HEK293 (cell line): ENCODE measurements around the gene PCSK6.

Source experiments
- CTCF ChIA-PET: fragments of 350-600 bp; formaldehyde crosslinking; extraction: SDS; loops from one replicate; lab custom pipeline; 2021; ENCODE audit warnings: antibody characterized with exemption; lab: Yijun Ruan, JAX
- POLR2A ChIA-PET: fragments of 300-600 bp; formaldehyde crosslinking; extraction: SDS; loops from one replicate; lab custom pipeline; 2020; ENCODE audit warnings: antibody characterized with exemption, inconsistent platforms; lab: Yijun Ruan, JAX
- H3K27ac ChIP-seq: fragments of 200-500 bp; sonication (Bioruptor generic); 2 replicates; pipeline ENCODE4 v1.5.1; 2014; ENCODE audit warnings: low read depth, low read length, control low read depth, inconsistent platforms; ENCODE audit errors: extremely low read depth
- H3K36me3 ChIP-seq, 2 experiments: fragments of 200-500 bp in 1 of 2; sonication (Bioruptor generic) in 1 of 2; 1 replicate in 1 of 2; 2 replicates in 1 of 2; pipeline ENCODE4 v1.5.1; 2014 to 2017; ENCODE audit warnings: inconsistent platforms in 2 of 2, low read length in 2 of 2; ENCODE audit not compliant: control insufficient read depth in 2 of 2, insufficient read depth in 1 of 2
- H3K4me1 ChIP-seq: fragments of 200-500 bp; sonication (Bioruptor generic); 2 replicates; pipeline ENCODE4 v1.5.1; 2014; ENCODE audit warnings: mild to moderate bottlenecking, low read length, inconsistent platforms; ENCODE audit not compliant: control insufficient read depth, insufficient read depth
- H3K4me3 ChIP-seq: 2 replicates; pipeline ENCODE4 v1.5.1; 2011; ENCODE audit warnings: low read depth, mild to moderate bottlenecking, control low read depth, low read length, moderate library complexity
- H3K9me3 ChIP-seq: fragments of 200-500 bp; sonication (Bioruptor generic); 2 replicates; pipeline ENCODE4 v1.5.1; 2014; ENCODE audit warnings: low read depth, low read length, inconsistent platforms; ENCODE audit not compliant: control insufficient read depth, insufficient read depth
- BCL11A ChIP-seq: fragments of 450-650 bp; formaldehyde crosslinking; IDR thresholded peaks from 2 replicates; pipeline ENCODE4 v1.5.1; 2016; ENCODE audit warnings: low read depth, missing biosample characterization, missing genetic modification characterization
- GFI1B ChIP-seq: fragments of 450-650 bp; formaldehyde crosslinking; IDR thresholded peaks from 2 replicates; pipeline ENCODE4 v1.5.1; 2016; ENCODE audit warnings: missing biosample characterization, missing genetic modification characterization
- GLI4 ChIP-seq: fragments of 450-650 bp; formaldehyde crosslinking; IDR thresholded peaks from 2 replicates; pipeline ENCODE4 v1.5.1; 2016; ENCODE audit warnings: missing biosample characterization, missing genetic modification characterization
- HOXC10 ChIP-seq: sonication (generic); formaldehyde crosslinking; IDR thresholded peaks from 2 replicates; pipeline ENCODE4 v1.8.1; 2023; ENCODE audit warnings: mild to moderate bottlenecking, missing genetic modification reagents
- KLF17 ChIP-seq: fragments of 450-650 bp; formaldehyde crosslinking; IDR thresholded peaks from 2 replicates; pipeline ENCODE4 v1.5.1; 2016; ENCODE audit warnings: missing biosample characterization, missing genetic modification characterization
- OVOL3 ChIP-seq: fragments of 450-650 bp; formaldehyde crosslinking; IDR thresholded peaks from 2 replicates; pipeline ENCODE4 v1.5.1; 2016; ENCODE audit warnings: missing biosample characterization, missing genetic modification characterization
- PRDM6 ChIP-seq: fragments of 450-650 bp; formaldehyde crosslinking; IDR thresholded peaks from 2 replicates; pipeline ENCODE4 v1.5.1; 2017; ENCODE audit warnings: missing biosample characterization, missing genetic modification characterization
- SETDB1 ChIP-seq: IDR thresholded peaks from one replicate; pipeline ENCODE4 v1.6.1; 2017; ENCODE audit warnings: mild to moderate bottlenecking, low read length, moderate library complexity, mixed read lengths; ENCODE audit not compliant: insufficient read length
- TRIM28 ChIP-seq: IDR thresholded peaks from 2 replicates; pipeline ENCODE4 v1.6.1; 2011; ENCODE audit warnings: low read length, control low read depth, borderline replicate concordance
- ZBTB1 ChIP-seq: fragments of 450-650 bp; formaldehyde crosslinking; IDR thresholded peaks from 2 replicates; pipeline ENCODE4 v1.5.1; 2016; ENCODE audit warnings: missing biosample characterization, missing genetic modification characterization
- ZBTB48 ChIP-seq: fragments of 450-650 bp; formaldehyde crosslinking; IDR thresholded peaks from 2 replicates; pipeline ENCODE4 v1.5.1; 2016; ENCODE audit warnings: missing biosample characterization, missing genetic modification characterization
- ZFHX2 ChIP-seq: fragments of 450-650 bp; formaldehyde crosslinking; conservative IDR thresholded peaks from 2 replicates; pipeline ENCODE4 v1.5.1; 2016; ENCODE audit warnings: missing biosample characterization, missing genetic modification characterization
- ZNF138 ChIP-seq: fragments of 450-650 bp; formaldehyde crosslinking; IDR thresholded peaks from 2 replicates; pipeline ENCODE4 v1.5.1; 2016; ENCODE audit warnings: missing biosample characterization, missing genetic modification characterization, borderline replicate concordance
- ZNF146 ChIP-seq: fragments of 450-650 bp; formaldehyde crosslinking; IDR thresholded peaks from 2 replicates; pipeline ENCODE4 v1.5.1; 2016; ENCODE audit warnings: missing biosample characterization, missing genetic modification characterization
- ZNF148 ChIP-seq: fragments of 450-650 bp; formaldehyde crosslinking; IDR thresholded peaks from 2 replicates; pipeline ENCODE4 v1.5.0; 2017; ENCODE audit warnings: missing biosample characterization, missing genetic modification characterization, borderline replicate concordance
- ZNF18 ChIP-seq: fragments of 450-650 bp; formaldehyde crosslinking; IDR thresholded peaks from 2 replicates; pipeline ENCODE4 v1.5.1; 2016; ENCODE audit warnings: missing biosample characterization, missing genetic modification characterization
- ZNF2 ChIP-seq: fragments of 450-650 bp; formaldehyde crosslinking; IDR thresholded peaks from 2 replicates; pipeline ENCODE4 v1.5.1; 2016; ENCODE audit warnings: missing biosample characterization, missing genetic modification characterization
- ZNF223 ChIP-seq: fragments of 450-650 bp; formaldehyde crosslinking; IDR thresholded peaks from 2 replicates; pipeline ENCODE4 v1.5.1; 2016; ENCODE audit warnings: missing biosample characterization, missing genetic modification characterization
- ZNF404 ChIP-seq: fragments of 450-650 bp; formaldehyde crosslinking; IDR thresholded peaks from 2 replicates; pipeline ENCODE4 v1.5.1; 2017; ENCODE audit warnings: missing biosample characterization, missing genetic modification characterization
- ZNF600 ChIP-seq: fragments of 450-650 bp; formaldehyde crosslinking; IDR thresholded peaks from 2 replicates; pipeline ENCODE4 v1.5.1; 2016; ENCODE audit warnings: missing biosample characterization, missing genetic modification characterization
- ZNF629 ChIP-seq: fragments of 450-650 bp; formaldehyde crosslinking; IDR thresholded peaks from 2 replicates; pipeline ENCODE4 v1.5.1; 2017; ENCODE audit warnings: missing biosample characterization, missing genetic modification characterization
- ZSCAN16 ChIP-seq: fragments of 450-650 bp; formaldehyde crosslinking; IDR thresholded peaks from 2 replicates; pipeline ENCODE4 v1.5.1; 2016; ENCODE audit warnings: missing biosample characterization, missing genetic modification characterization

Gene PCSK6

GRCh38 chr15:101429646-101430045 lies 59.9 kb downstream of the PCSK6 start (continued):
- TF ChIP-seq GFI1B = no peak

GRCh38 chr15:101429191-101429590 lies 60.3 kb downstream of the PCSK6 start:
- no peak overlapping the region for H3K27ac ChIP-seq
- no peaks in the 10 kb centered on the region for H3K9me3 ChIP-seq
- no peak overlapping the region for H3K4me3 ChIP-seq
- no peak for TF ChIP-seq ZFHX2 (tag by site-specific recombination)
- TF ChIP-seq ZBTB1 (tag by site-specific recombination) = no peak
- no peak for TF ChIP-seq ZNF146 (tag by site-specific recombination)
- TF ChIP-seq OVOL3 (tag by site-specific recombination) = no peak
- TF ChIP-seq ZNF148 (tag by site-specific recombination) = no peak
- TF ChIP-seq ZNF600 (tag by site-specific recombination) = no peak
- no peak for TF ChIP-seq ZSCAN16 (tag by site-specific recombination)
- TF ChIP-seq BCL11A (tag by site-specific recombination) = no peak
- no peak for TF ChIP-seq ZNF18 (tag by site-specific recombination)
- TF ChIP-seq ZNF138 = no peak
- TF ChIP-seq GLI4 = no peak
- no peak for TF ChIP-seq SETDB1
- no peak for TF ChIP-seq PRDM6 (tag by site-specific recombination)
- TF ChIP-seq TRIM28 = no peak
- TF ChIP-seq, all 188 proteins: peak for 0
- H3K4me1 ChIP-seq = no peaks in the 10 kb centered on the region
- ChIA-PET CTCF (no interaction called here), POLR2A (no interaction called here)
- H3K36me3 ChIP-seq = peaks cover 5 to 70% of the 10 kb centered on the region in 2 experiments

- H3K9me3 ChIP-seq = no peaks in the 10 kb centered on the region
- peaks cover 9 to 70% of the 10 kb centered on the region in 2 experiments for H3K36me3 ChIP-seq
- H3K4me3 ChIP-seq = no peak overlapping the region
- POLR2A ChIA-PET = no interaction called here
- TF ChIP-seq ZNF2 (tag by site-specific recombination) = no peak
- TF ChIP-seq HOXC10 = no peak
- no peak for TF ChIP-seq ZNF223 (tag by site-specific recombination)
- no peak for TF ChIP-seq ZBTB48
- TF ChIP-seq ZNF404 (tag by site-specific recombination) = no peak
- TF ChIP-seq ZNF629 = no peak
- TF ChIP-seq KLF17 = no peak
- CTCF ChIA-PET = no interaction called here
- no peak overlapping the region for H3K27ac ChIP-seq
- no peaks in the 10 kb centered on the region for H3K4me1 ChIP-seq
Measured at GRCh38 chr15:101428758-101429157, 60.7 kb downstream of the PCSK6 start.
